NCI-H1436 treated with DMSO at 0.1 percent for 48 hours (cell line): ENCODE results near the gene MED12.
A peak's percentile ranks its signal among the peaks of the same experiment; 100 is the strongest.

Experiments used
- DNase-seq: peaks from one replicate; lab custom pipeline; 2025; lab: John Stamatoyannopoulos, UW

The MED12 gene

GRCh38 chrX:71118032-71118984 is at the start of gene MED12:
TSS of gene MED12 (plus strand) at chrX:71118596. CDS start at chrX:71118755, 159 bp downstream.
- peak; percentile 14 for DNase-seq

- DNase-seq, result no peak
These were observed 47.9 kb upstream of the MED12 start for GRCh38 chrX:71070531-71070930.

GRCh38 chrX:71081330-71082123 is 36.9 kb upstream of the MED12 start:
- no peak for DNase-seq

GRCh38 chrX:71082124-71082647 is 36.2 kb upstream of the MED12 start:
- no peak for DNase-seq

- no peak for DNase-seq
These were observed 35.6 kb upstream of the MED12 start for GRCh38 chrX:71082822-71083221.

- no peak for DNase-seq
These were observed 32.5 kb upstream of the MED12 start for GRCh38 chrX:71085900-71086299.

- no peak for DNase-seq
These were observed 27.1 kb upstream of the MED12 start for GRCh38 chrX:71091263-71091662.

- DNase-seq, result no peak
These were observed 23.4 kb upstream of the MED12 start for GRCh38 chrX:71095033-71095432.

- peak; percentile 47 for DNase-seq
These were observed 22.8 kb upstream of the MED12 start, which contains the start of gene FOXO4 for GRCh38 chrX:71095555-71095980. TSS of gene FOXO4 (plus strand) at chrX:71095851. CDS start at chrX:71096529, 678 bp downstream.

GRCh38 chrX:71095981-71096759 is 22.2 kb upstream of the MED12 start:
- peak; percentile 5 for DNase-seq

- no peak for DNase-seq
These were observed 21.7 kb upstream of the MED12 start for GRCh38 chrX:71096760-71097032.

GRCh38 chrX:71098302-71098701 is 20.1 kb upstream of the MED12 start:
- no peak for DNase-seq

- no peak for DNase-seq
These were observed 19.4 kb upstream of the MED12 start for GRCh38 chrX:71098951-71099506.

GRCh38 chrX:71099736-71100135 is 18.7 kb upstream of the MED12 start:
- no peak for DNase-seq

GRCh38 chrX:71100581-71101505 is 17.6 kb upstream of the MED12 start:
- no peak for DNase-seq

- DNase-seq, result no peak
These were observed 16.1 kb upstream of the MED12 start for GRCh38 chrX:71102292-71102691.

GRCh38 chrX:71103110-71103983 is 15.0 kb upstream of the MED12 start:
- peak; percentile 47 for DNase-seq

GRCh38 chrX:71105628-71106027 is 12.8 kb upstream of the MED12 start:
- DNase-seq, result no peak

GRCh38 chrX:71106427-71106826 is 12.0 kb upstream of the MED12 start, which contains the start of gene CXorf65:
TSS of gene CXorf65 (minus strand) at chrX:71106740. CDS start at chrX:71106556, 184 bp downstream.
- DNase-seq, result no peak
